Hepatocyte (in vitro differentiated cells): Measurements from ENCODE around the gene SLC1A2. TPM values are rescaled to one million over a fixed set of nuclear protein-coding genes. Genes with fewer than 3 reads are reported as not detected.

ENCODE experiments used
- DNase-seq: peaks from one replicate; pipeline ENCODE4 v3.0.0-alpha.2; 2016; ENCODE audit warnings: low spot score
- H2AFZ ChIP-seq: fragments of 200-600 bp; sonication (generic); 2 replicates; pipeline ENCODE4 v1.6.0; 2016; ENCODE audit warnings: antibody characterized with exemption, mild to moderate bottlenecking
- H3K27ac ChIP-seq: fragments of 200-600 bp; sonication (generic); 2 replicates; pipeline ENCODE4 v1.5.1; 2016; ENCODE audit warnings: mild to moderate bottlenecking
- H3K27me3 ChIP-seq: fragments of 200-600 bp; sonication (generic); 2 replicates; pipeline ENCODE4 v1.6.1; 2016
- H3K36me3 ChIP-seq: fragments of 200-600 bp; sonication (generic); replicated peaks from 2 replicates; pipeline ENCODE4 v1.5.1; 2016; ENCODE audit warnings: low read depth; ENCODE audit not compliant: insufficient read depth
- H3K4me1 ChIP-seq: fragments of 200-600 bp; sonication (generic); 2 replicates; pipeline ENCODE4 v1.5.1; 2016; ENCODE audit warnings: mild to moderate bottlenecking, moderate library complexity; ENCODE audit not compliant: insufficient read depth
- H3K4me2 ChIP-seq: fragments of 200-600 bp; sonication (generic); 2 replicates; pipeline ENCODE4 v1.6.0; 2016
- H3K4me3 ChIP-seq: fragments of 200-600 bp; sonication (generic); 2 replicates; pipeline ENCODE4 v1.5.1; 2016; ENCODE audit warnings: mild to moderate bottlenecking
- H3K79me2 ChIP-seq: fragments of 200-600 bp; sonication (generic); 2 replicates; pipeline ENCODE4 v1.6.0; 2017; ENCODE audit warnings: mild to moderate bottlenecking
- H3K9me2 ChIP-seq: fragments of 200-600 bp; sonication (generic); replicated peaks from 2 replicates; pipeline ENCODE4 v1.6.0; 2017; ENCODE audit warnings: mild to moderate bottlenecking; ENCODE audit not compliant: insufficient read depth
- H3K9me3 ChIP-seq: fragments of 200-600 bp; sonication (generic); 2 replicates; pipeline ENCODE4 v1.5.1; 2016; ENCODE audit warnings: low read depth, mild to moderate bottlenecking
- H4K20me1 ChIP-seq: fragments of 200-600 bp; sonication (generic); 2 replicates; pipeline ENCODE4 v1.6.0; 2016; ENCODE audit warnings: mild to moderate bottlenecking; ENCODE audit not compliant: insufficient read depth, poor library complexity, severe bottlenecking
- EZH2 ChIP-seq: fragments of 200-600 bp; sonication (generic); IDR thresholded peaks from 2 replicates; pipeline ENCODE4 v1.6.1; 2016; ENCODE audit warnings: antibody characterized with exemption, mild to moderate bottlenecking, borderline replicate concordance
- EZH2phosphoT487 ChIP-seq: fragments of 200-600 bp; sonication (generic); IDR thresholded peaks from one replicate; pipeline ENCODE4 v1.6.1; 2018; ENCODE audit warnings: antibody characterized with exemption, mild to moderate bottlenecking, low read depth, moderate library complexity; ENCODE audit not compliant: unreplicated experiment, severe bottlenecking
- WGBS: methylation state at CpG from one replicate; pipeline ENCODE4 v1.1.6; 2016; ENCODE audit warnings: low lambda C conversion rate; ENCODE audit errors: missing lambda C conversion rate; 5-methylcytosine and 5-hydroxymethylcytosine counted together
- polyA plus RNA-seq: library from polyadenylated mRNA; unstranded; fragments of >200 nt; fragmentation: Nextera tagmentation; extraction: Ambion mirVana; gene quantifications from 2 replicates; pipeline ENCODE4 v1.2.1, GENCODE V29; 2016
- total RNA-seq: library from RNA; depleted of rRNA; stranded (reverse); fragments of >200 nt; gene quantifications from 2 replicates; pipeline ENCODE4 v1.2.3, GENCODE V29; 2014
- TF ChIP-seq, protein P1 (sequence below): fragments of 200-600 bp; sonication (generic); IDR thresholded peaks from 2 replicates; pipeline ENCODE4 v1.5.1; 2016; ENCODE audit warnings: antibody characterized with exemption, mild to moderate bottlenecking; ENCODE audit not compliant: poor library complexity

Gene SLC1A2
- total and polyA plus RNA-seq, 2 experiments from 2014 or later: 0.59 to 2.9 TPM

- Histone ChIP-seq H3K27ac (no peak overlapping the region), H3K4me3 (no peak overlapping the region), H3K9me2 (no peaks in the 10 kb centered on the region), H2AFZ (no peak overlapping the region), H3K9me3 (no peaks in the 10 kb centered on the region), H3K79me2 (no peaks in the 10 kb centered on the region), H3K27me3 (no peaks in the 10 kb centered on the region), H3K4me1 (no peaks in the 10 kb centered on the region), H3K36me3 (no peaks in the 10 kb centered on the region), H3K4me2 (no peak overlapping the region), H4K20me1 (no peaks in the 10 kb centered on the region)
- 85% methylated on average over 3 of the region's 3 CpGs for WGBS
- no peak for DNase-seq
- TF ChIP-seq EZH2phosphoT487 (no peak), EZH2 (no peak)
- TF ChIP-seq, protein P1, sequence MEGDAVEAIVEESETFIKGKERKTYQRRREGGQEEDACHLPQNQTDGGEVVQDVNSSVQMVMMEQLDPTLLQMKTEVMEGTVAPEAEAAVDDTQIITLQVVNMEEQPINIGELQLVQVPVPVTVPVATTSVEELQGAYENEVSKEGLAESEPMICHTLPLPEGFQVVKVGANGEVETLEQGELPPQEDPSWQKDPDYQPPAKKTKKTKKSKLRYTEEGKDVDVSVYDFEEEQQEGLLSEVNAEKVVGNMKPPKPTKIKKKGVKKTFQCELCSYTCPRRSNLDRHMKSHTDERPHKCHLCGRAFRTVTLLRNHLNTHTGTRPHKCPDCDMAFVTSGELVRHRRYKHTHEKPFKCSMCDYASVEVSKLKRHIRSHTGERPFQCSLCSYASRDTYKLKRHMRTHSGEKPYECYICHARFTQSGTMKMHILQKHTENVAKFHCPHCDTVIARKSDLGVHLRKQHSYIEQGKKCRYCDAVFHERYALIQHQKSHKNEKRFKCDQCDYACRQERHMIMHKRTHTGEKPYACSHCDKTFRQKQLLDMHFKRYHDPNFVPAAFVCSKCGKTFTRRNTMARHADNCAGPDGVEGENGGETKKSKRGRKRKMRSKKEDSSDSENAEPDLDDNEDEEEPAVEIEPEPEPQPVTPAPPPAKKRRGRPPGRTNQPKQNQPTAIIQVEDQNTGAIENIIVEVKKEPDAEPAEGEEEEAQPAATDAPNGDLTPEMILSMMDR: no peak
Measured at GRCh38 chr11:35330156-35330889, 89.0 kb downstream of the SLC1A2 start.

DNA sequence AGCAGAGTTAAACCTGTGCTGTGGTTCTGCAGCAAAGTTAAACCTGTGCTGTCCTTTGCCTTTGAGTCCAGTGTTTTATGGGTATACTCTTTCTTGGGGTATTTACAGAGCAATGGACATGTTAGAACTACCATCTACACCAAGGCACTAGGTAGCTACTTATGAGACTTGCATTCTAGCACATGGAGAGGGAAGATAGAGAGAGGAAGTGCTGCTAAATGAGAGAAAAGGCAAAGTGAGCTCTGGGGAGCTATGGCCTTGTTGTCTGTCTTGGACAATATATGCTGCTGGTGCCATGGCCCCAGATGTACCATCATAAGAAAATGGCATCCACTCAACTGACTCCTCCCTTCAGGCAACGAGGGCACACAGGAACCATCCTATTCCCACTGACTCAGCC is 91.5 kb downstream of the SLC1A2 start:
- DNase-seq: no peak
- Histone ChIP-seq H3K9me2 (no peaks in the 10 kb centered on the region), H2AFZ (no peak overlapping the region), H3K4me1 (no peaks in the 10 kb centered on the region), H3K9me3 (no peaks in the 10 kb centered on the region), H3K36me3 (no peaks in the 10 kb centered on the region), H3K27me3 (no peaks in the 10 kb centered on the region), H3K4me3 (no peak overlapping the region), H3K27ac (no peak overlapping the region), H3K79me2 (no peaks in the 10 kb centered on the region), H3K4me2 (no peak overlapping the region), H4K20me1 (no peaks in the 10 kb centered on the region)
- 76% methylated on average over 1 of the region's 1 CpG for WGBS
- TF ChIP-seq EZH2phosphoT487 (no peak), EZH2 (no peak)

DNA sequence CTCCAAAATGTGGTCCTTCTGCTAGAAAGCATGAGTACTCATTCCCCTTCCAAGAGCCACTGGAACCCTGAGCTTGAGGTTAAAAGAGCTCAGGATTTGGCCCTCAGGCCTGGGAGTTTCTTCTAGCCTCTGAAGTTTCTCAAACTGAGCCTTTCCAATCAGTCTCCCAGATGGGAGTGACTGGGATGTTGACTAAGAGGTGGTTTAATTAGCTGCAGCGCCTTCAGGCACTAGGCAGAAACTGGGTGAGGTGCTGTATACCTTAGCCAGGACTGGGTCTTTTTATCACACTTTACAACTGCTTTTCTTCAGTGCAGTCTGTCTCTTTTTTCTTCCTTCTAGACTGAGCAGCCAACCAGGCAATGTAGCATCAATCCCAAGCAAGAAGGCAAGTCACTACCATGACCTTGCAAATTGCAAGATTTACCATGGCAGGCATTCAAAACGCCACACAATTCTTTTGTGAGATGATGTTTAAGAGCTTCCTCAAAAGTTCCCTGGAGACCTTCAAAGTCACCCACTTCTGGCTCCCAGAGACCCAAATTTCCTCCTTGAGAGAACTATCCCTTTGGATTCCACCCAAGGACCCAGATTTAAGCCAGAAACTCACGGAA is 93.0 kb downstream of the SLC1A2 start:
- H3K79me2 ChIP-seq: no peaks in the 10 kb centered on the region
- DNase-seq: no peak
- H3K4me2 ChIP-seq: no peak overlapping the region
- no peaks in the 10 kb centered on the region for H3K36me3 ChIP-seq
- no peak overlapping the region for H2AFZ ChIP-seq
- no peaks in the 10 kb centered on the region for H3K27me3 ChIP-seq
- 86% methylated on average over 3 of the region's 3 CpGs for WGBS
- no peaks in the 10 kb centered on the region for H4K20me1 ChIP-seq
- no peak overlapping the region for H3K27ac ChIP-seq
- TF ChIP-seq EZH2phosphoT487 (no peak), EZH2 (no peak)
- TF ChIP-seq, protein P1: no peak
- no peaks in the 10 kb centered on the region for H3K4me1 ChIP-seq
- H3K4me3 ChIP-seq: no peak overlapping the region
- H3K9me2 ChIP-seq: no peaks in the 10 kb centered on the region
- no peaks in the 10 kb centered on the region for H3K9me3 ChIP-seq

- no peaks in the 10 kb centered on the region for H3K36me3 ChIP-seq
- H3K27me3 ChIP-seq: no peaks in the 10 kb centered on the region
- H3K9me3 ChIP-seq: no peaks in the 10 kb centered on the region
- H4K20me1 ChIP-seq: no peaks in the 10 kb centered on the region
- no peak overlapping the region for H2AFZ ChIP-seq
- H3K4me3 ChIP-seq: no peak overlapping the region
- H3K4me2 ChIP-seq: no peak overlapping the region
- no peaks in the 10 kb centered on the region for H3K79me2 ChIP-seq
- no peaks in the 10 kb centered on the region for H3K4me1 ChIP-seq
- no peak for TF ChIP-seq EZH2phosphoT487
- TF ChIP-seq, protein P1: no peak
- no peak for TF ChIP-seq EZH2
- WGBS: 83% methylated on average over 3 of the region's 3 CpGs
- H3K27ac ChIP-seq: no peak overlapping the region
- DNase-seq: no peak
- no peaks in the 10 kb centered on the region for H3K9me2 ChIP-seq
Measured at GRCh38 chr11:35324981-35325380, 94.4 kb downstream of the SLC1A2 start.
